Parathyroid adenoma (tissue), 2 donors: Measurements from ENCODE around the gene ZBTB20.
A peak's percentile ranks its signal among the peaks of the same experiment; 100 is the strongest.

Experiments
- H2AFZ ChIP-seq: fragments of 300-600 bp; sonication (generic); one replicate; pipeline ENCODE4 v1.7.0; 2017; ENCODE audit warnings: antibody characterized with exemption, mild to moderate bottlenecking
- H3K27ac ChIP-seq: fragments of 300-600 bp; sonication (generic); one replicate; pipeline ENCODE4 v1.7.0; 2017
- H3K27me3 ChIP-seq: fragments of 300-600 bp; sonication (generic); one replicate; pipeline ENCODE4 v1.7.0; 2017; ENCODE audit warnings: low read length; ENCODE audit not compliant: control insufficient read depth, insufficient read depth
- H3K36me3 ChIP-seq: fragments of 300-600 bp; sonication (generic); one replicate; pipeline ENCODE4 v1.7.0; 2017; ENCODE audit warnings: low read length; ENCODE audit not compliant: control insufficient read depth, insufficient read depth
- H3K4me1 ChIP-seq: fragments of 300-600 bp; sonication (generic); one replicate; pipeline ENCODE4 v1.7.0; 2017; ENCODE audit warnings: control low read depth
- H3K4me2 ChIP-seq: fragments of 300-600 bp; sonication (generic); one replicate; pipeline ENCODE4 v1.7.0; 2017; ENCODE audit warnings: low read length
- H3K4me3 ChIP-seq: fragments of 300-600 bp; sonication (generic); one replicate; pipeline ENCODE4 v1.7.0; 2017; ENCODE audit warnings: low read depth, low read length
- H3K79me2 ChIP-seq: fragments of 300-600 bp; sonication (generic); one replicate; pipeline ENCODE4 v1.7.0; 2017; ENCODE audit warnings: control low read depth
- H3K9ac ChIP-seq: fragments of 300-600 bp; sonication (generic); one replicate; pipeline ENCODE4 v1.7.0; 2017; ENCODE audit warnings: mild to moderate bottlenecking
- H3K9me3 ChIP-seq: fragments of 300-600 bp; sonication (generic); one replicate; pipeline ENCODE4 v1.7.0; 2017; ENCODE audit warnings: low read length; ENCODE audit not compliant: control insufficient read depth
- CTCF ChIP-seq: fragments of 300-600 bp; sonication (generic); IDR thresholded peaks from one replicate; pipeline ENCODE4 v1.7.0; 2017; ENCODE audit warnings: antibody characterized with exemption, mild to moderate bottlenecking
- donor health status: primary hyperparathyroidism.

ZBTB20 gene

DNA sequence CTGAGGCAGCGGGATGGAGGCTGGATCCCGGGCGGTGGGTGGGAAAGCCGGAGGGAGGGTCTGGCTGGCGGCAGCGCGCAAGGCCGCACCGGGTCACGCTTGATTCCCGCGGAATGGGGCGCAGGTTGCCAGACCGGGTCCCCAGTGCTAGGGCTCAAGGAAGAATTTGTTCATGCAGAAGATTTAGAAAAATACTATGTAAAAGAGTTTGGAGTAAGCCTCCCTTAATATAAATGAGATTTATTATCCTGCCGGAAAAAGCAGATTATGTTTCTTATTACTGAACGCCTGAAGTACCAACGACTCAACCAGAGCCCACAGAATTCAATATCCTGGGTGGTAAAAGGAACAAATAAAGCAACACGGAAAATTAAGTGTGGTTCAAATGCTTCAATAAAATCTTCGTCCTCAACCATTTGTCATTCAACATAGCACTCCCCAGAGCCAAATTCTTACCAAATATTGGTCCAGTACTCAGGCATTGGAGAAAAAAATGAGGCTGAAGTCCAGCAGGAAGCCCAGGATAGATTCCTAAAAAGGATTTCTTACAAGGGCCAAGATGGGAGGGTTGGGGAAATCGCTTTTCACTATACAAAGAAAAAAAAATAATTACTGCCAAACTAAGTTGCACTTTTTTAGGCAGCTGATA, 1.2 kb upstream of the ZBTB20 start:
- peak overlapping the region; percentile 48 for H3K4me2 ChIP-seq
- H3K79me2 ChIP-seq = peaks cover 5% of the 10 kb centered on the region
- peak overlapping the region; percentile 77 for H3K9ac ChIP-seq
- no peak for TF ChIP-seq CTCF
- peak overlapping the region; percentile 76 for H2AFZ ChIP-seq
- H3K27ac ChIP-seq = peak overlapping the region; percentile 86
- no peaks in the 10 kb centered on the region for H3K4me1 ChIP-seq
- no peaks in the 10 kb centered on the region for H3K27me3 ChIP-seq
- H3K9me3 ChIP-seq = no peaks in the 10 kb centered on the region
- no peaks in the 10 kb centered on the region for H3K36me3 ChIP-seq
- peak overlapping the region; percentile 52 for H3K4me3 ChIP-seq

- peak; percentile 22 for TF ChIP-seq CTCF
- Histone ChIP-seq H2AFZ (peak overlapping the region; percentile 76), H3K4me2 (peak overlapping the region; percentile 48), H3K36me3 (no peaks in the 10 kb centered on the region), H3K79me2 (peaks cover 7% of the 10 kb centered on the region), H3K4me3 (peak overlapping the region; percentile 60), H3K27me3 (no peaks in the 10 kb centered on the region), H3K9ac (peak overlapping the region; percentile 77), H3K27ac (peak overlapping the region; percentile 87), H3K9me3 (no peaks in the 10 kb centered on the region), H3K4me1 (peaks cover 3% of the 10 kb centered on the region)
Measured at GRCh38 chr3:115147329-115148141, 447 bp upstream of the ZBTB20 start.

GRCh38 chr3:115146032-115146417, 1.1 kb downstream of the ZBTB20 start:
- TF ChIP-seq CTCF = no peak
- H3K79me2 ChIP-seq = peaks cover 10% of the 10 kb centered on the region
- no peaks in the 10 kb centered on the region for H3K9me3 ChIP-seq
- peak overlapping the region; percentile 70 for H3K4me2 ChIP-seq
- H2AFZ ChIP-seq = peak overlapping the region; percentile 85
- H3K27me3 ChIP-seq = no peaks in the 10 kb centered on the region
- peak overlapping the region; percentile 69 for H3K9ac ChIP-seq
- no peaks in the 10 kb centered on the region for H3K36me3 ChIP-seq
- peaks cover 8% of the 10 kb centered on the region for H3K4me1 ChIP-seq
- peak overlapping the region; percentile 87 for H3K27ac ChIP-seq
- peak overlapping the region; percentile 74 for H3K4me3 ChIP-seq

DNA sequence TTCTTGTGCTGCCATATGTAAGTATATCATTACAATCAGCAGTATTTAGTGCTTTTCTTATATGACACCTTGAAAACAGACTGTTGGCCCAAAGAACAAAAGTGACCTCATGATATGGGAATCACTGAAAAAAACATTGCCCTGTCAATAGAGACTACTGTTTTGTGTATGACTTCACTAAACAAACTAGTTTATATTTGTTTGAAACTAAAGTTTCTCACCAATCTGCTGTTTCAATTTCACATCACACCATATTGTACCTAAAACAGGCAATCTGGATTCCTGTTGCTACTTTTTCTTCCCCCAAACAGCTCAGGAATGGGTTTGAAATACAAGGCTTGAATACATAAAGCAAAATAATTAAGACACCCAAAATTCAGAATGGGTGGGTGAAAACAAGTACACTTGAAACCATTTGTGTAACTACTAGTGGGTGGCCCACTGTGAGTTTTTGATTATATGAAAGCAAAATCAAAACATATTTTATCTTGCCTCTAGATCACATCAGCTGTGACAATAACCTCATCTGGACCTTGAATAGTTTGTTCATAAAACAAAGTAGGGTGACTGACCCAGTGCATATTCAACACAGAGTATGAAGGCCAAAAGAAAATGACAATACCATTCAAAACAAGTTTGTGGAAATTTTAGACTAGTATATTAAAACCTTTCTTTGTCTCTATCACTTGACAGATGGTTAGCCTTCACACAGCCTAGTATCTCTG, 5.9 kb downstream of the ZBTB20 start:
- peaks cover 8% of the 10 kb centered on the region for H3K4me1 ChIP-seq
- no peak overlapping the region for H3K27ac ChIP-seq
- H2AFZ ChIP-seq = no peak overlapping the region
- no peak overlapping the region for H3K9ac ChIP-seq
- peaks cover 14% of the 10 kb centered on the region for H3K79me2 ChIP-seq
- no peaks in the 10 kb centered on the region for H3K9me3 ChIP-seq
- no peak for TF ChIP-seq CTCF
- no peaks in the 10 kb centered on the region for H3K36me3 ChIP-seq
- H3K4me2 ChIP-seq = no peak overlapping the region
- H3K4me3 ChIP-seq = no peak overlapping the region
- no peaks in the 10 kb centered on the region for H3K27me3 ChIP-seq
